IMR-90 (cell line): ENCODE data around the gene FNDC3B. TPM values are rescaled to one million over a fixed set of nuclear protein-coding genes. Genes with fewer than 3 reads are reported as not detected.

Source experiments
- ATAC-seq: fragments of 200-7000 bp; cut with Tn5 transposase; 2 replicates; pipeline ENCODE4 v1.9.1; 2020; ENCODE audit warnings: low read depth, mild to moderate bottlenecking, moderate library complexity
- BruUV-seq: library from RNA; stranded (reverse); fragments of 400-500 nt; replicated peaks from 2 replicates; lab custom pipeline; 2021; lab: Mats Ljungman, UMichigan
- CTCF ChIA-PET: fragments of 300-600 bp; formaldehyde crosslinking; extraction: SDS; loops from one replicate; lab custom pipeline; 2021; ENCODE audit warnings: antibody characterized with exemption; lab: Yijun Ruan, JAX
- POLR2A ChIA-PET: fragments of 300-600 bp; sonication (Branson Sonifier 250); formaldehyde crosslinking; loops from one replicate; lab custom pipeline; 2022; ENCODE audit warnings: antibody characterized with exemption; ENCODE audit not compliant: unreplicated experiment; lab: Charles Lee
- DNase-seq: peaks from one replicate; pipeline ENCODE4 v3.0.0; 2013
- H2AFZ ChIP-seq: replicated peaks from 2 replicates; pipeline ENCODE3; 2013; ENCODE audit warnings: low read length, mild to moderate bottlenecking; ENCODE audit not compliant: poor library complexity
- H2AK5ac ChIP-seq: 2 replicates; pipeline ENCODE4 v1.6.1; 2013; ENCODE audit warnings: low read depth, low read length, inconsistent platforms
- H2AK9ac ChIP-seq: replicated peaks from 2 replicates; pipeline ENCODE3; 2013; ENCODE audit warnings: mild to moderate bottlenecking, low read depth, low read length, moderate library complexity; ENCODE audit not compliant: poor library complexity
- H2BK120ac ChIP-seq: 2 replicates; pipeline ENCODE4 v1.6.1; 2013; ENCODE audit warnings: low read depth, low read length, inconsistent platforms
- H2BK15ac ChIP-seq: 3 replicates; pipeline ENCODE4 v1.6.1; 2013; ENCODE audit warnings: low read depth, low read length, inconsistent platforms
- H2BK20ac ChIP-seq: 2 replicates; pipeline ENCODE4 v1.6.1; 2013; ENCODE audit warnings: low read depth, mild to moderate bottlenecking, inconsistent platforms, low read length, moderate library complexity
- H2BK5ac ChIP-seq: 2 replicates; pipeline ENCODE4 v1.6.1; 2013; ENCODE audit warnings: mild to moderate bottlenecking, low read depth, low read length, inconsistent platforms; ENCODE audit not compliant: poor library complexity, severe bottlenecking
- H3K14ac ChIP-seq: replicated peaks from 2 replicates; pipeline ENCODE4 v1.6.1; 2013; ENCODE audit warnings: low read depth, low read length, inconsistent platforms
- H3K18ac ChIP-seq: 2 replicates; pipeline ENCODE4 v1.6.1; 2013; ENCODE audit warnings: low read depth, low read length, control low read depth
- H3K23ac ChIP-seq: 2 replicates; pipeline ENCODE4 v1.6.1; 2013; ENCODE audit warnings: low read depth, low read length, inconsistent platforms
- H3K27ac ChIP-seq: 2 replicates; pipeline ENCODE4 v1.5.1; 2013; ENCODE audit warnings: mild to moderate bottlenecking, control low read depth, low read length; ENCODE audit not compliant: insufficient read depth
- H3K27me3 ChIP-seq: 2 replicates; pipeline ENCODE4 v1.6.1; 2013; ENCODE audit warnings: low read length; ENCODE audit not compliant: control insufficient read depth, insufficient read depth
- H3K36me3 ChIP-seq: 2 replicates; pipeline ENCODE4 v1.6.1; 2013; ENCODE audit warnings: low read length, mixed read lengths; ENCODE audit not compliant: control insufficient read depth, insufficient read depth
- H3K4ac ChIP-seq: 2 replicates; pipeline ENCODE4 v1.6.1; 2013; ENCODE audit warnings: low read depth, low read length, inconsistent platforms
- H3K4me1 ChIP-seq: 2 replicates; pipeline ENCODE4 v1.6.1; 2013; ENCODE audit warnings: low read length, mixed read lengths; ENCODE audit not compliant: control insufficient read depth, insufficient read depth
- H3K4me2 ChIP-seq: 2 replicates; pipeline ENCODE4 v1.6.1; 2013; ENCODE audit warnings: low read depth, mild to moderate bottlenecking, control low read depth, low read length, moderate library complexity
- H3K4me3 ChIP-seq: 2 replicates; pipeline ENCODE4 v1.5.1; 2013; ENCODE audit warnings: low read depth, mild to moderate bottlenecking, control low read depth, low read length, moderate library complexity; ENCODE audit not compliant: insufficient read depth
- H3K56ac ChIP-seq: 2 replicates; pipeline ENCODE4 v1.6.1; 2013; ENCODE audit warnings: low read length, inconsistent platforms; ENCODE audit not compliant: insufficient read depth; ENCODE audit errors: extremely low read depth
- H3K79me1 ChIP-seq, 2 experiments: 2 replicates each; pipeline ENCODE4 v1.6.1; 2013; ENCODE audit warnings: low read length in 2 of 2, inconsistent platforms in 1 of 2, low read depth in 1 of 2
- H3K9ac ChIP-seq: 2 replicates; pipeline ENCODE4 v1.6.1; 2013; ENCODE audit warnings: low read depth, low read length, control low read depth
- H3K9me1 ChIP-seq: 2 replicates; pipeline ENCODE4 v1.6.1; 2013; ENCODE audit warnings: low read length, inconsistent platforms; ENCODE audit not compliant: insufficient read depth
- H3K9me3 ChIP-seq: 2 replicates; pipeline ENCODE4 v1.6.1; 2013; ENCODE audit warnings: low read length; ENCODE audit not compliant: control insufficient read depth, insufficient read depth
- H4K20me1 ChIP-seq: 2 replicates; pipeline ENCODE4 v1.6.1; 2013; ENCODE audit warnings: low read length, inconsistent platforms; ENCODE audit not compliant: insufficient read depth
- H4K5ac ChIP-seq: 2 replicates; pipeline ENCODE4 v1.6.1; 2013; ENCODE audit warnings: mild to moderate bottlenecking, low read depth, low read length, control low read depth
- H4K8ac ChIP-seq, 2 experiments: 2 replicates each; pipeline ENCODE4 v1.6.1; 2013; ENCODE audit warnings: low read depth in 2 of 2, low read length in 2 of 2, control low read depth in 1 of 2, inconsistent platforms in 1 of 2
- H4K91ac ChIP-seq: 2 replicates; pipeline ENCODE4 v1.6.1; 2013; ENCODE audit warnings: low read depth, low read length, inconsistent platforms; ENCODE audit not compliant: insufficient read depth
- CEBPB ChIP-seq: IDR thresholded peaks from 2 replicates; pipeline ENCODE4 v1.6.1; 2012; ENCODE audit warnings: low read depth, low read length, improper control_type of control experiment
- FOS ChIP-seq: fragments of 150-350 bp; IDR thresholded peaks from 2 replicates; pipeline ENCODE4 v1.6.1; 2016; ENCODE audit warnings: low read depth, low read length
- MAFK ChIP-seq: IDR thresholded peaks from 2 replicates; pipeline ENCODE4 v1.6.1; 2012; ENCODE audit warnings: low read depth, low read length, improper control_type of control experiment
- MXI1 ChIP-seq: IDR thresholded peaks from 2 replicates; pipeline ENCODE4 v1.6.1; 2012; ENCODE audit warnings: low read depth, mild to moderate bottlenecking, low read length, moderate library complexity, borderline replicate concordance
- RFX5 ChIP-seq: IDR thresholded peaks from 2 replicates; pipeline ENCODE4 v1.8.0; 2012; ENCODE audit warnings: low read depth, mild to moderate bottlenecking, low read length, moderate library complexity
- SMC3 ChIP-seq: fragments of 150-350 bp; IDR thresholded peaks from 2 replicates; pipeline ENCODE4 v1.6.1; 2016; ENCODE audit warnings: low read depth, mild to moderate bottlenecking, antibody characterized with exemption, low read length, moderate library complexity
- WGBS, 2 experiments: methylation state at CpG; one replicate each; pipeline versions ENCODE4 v1.1.5 to v1.1.7; 2013; ENCODE audit warnings: missing lambda C conversion rate in 2 of 2; ENCODE audit not compliant: insufficient read length in 1 of 2; ENCODE audit errors: extremely low coverage in 2 of 2; 5-methylcytosine and 5-hydroxymethylcytosine counted together
- dilution Hi-C: fragments of 300-500 bp; cut with HindIII; formaldehyde crosslinking; loops from one replicate; pipeline ENCODE4 v1.14.3; 2018; ENCODE audit warnings: low sequenced_read_pairs; ENCODE audit not compliant: unreplicated experiment
- in situ Hi-C: fragments of 300-500 bp; cut with MboI; formaldehyde crosslinking; loops from 3 replicates; pipeline ENCODE4 v1.14.3; 2019; ENCODE audit warnings: low sequenced_read_pairs, inconsistent platforms, mixed read lengths
- intact Hi-C: fragments of 100-400 bp; cut with micrococcal nuclease; formaldehyde crosslinking; loops from 2 replicates; pipeline ENCODE4 v1.10.0; 2022
- polyA plus RNA-seq, 3 experiments: library from polyadenylated mRNA; depleted of rRNA; stranded (reverse); fragments of >200 nt; gene quantifications; 2 replicates each; pipeline ENCODE4 v1.2.3, GENCODE V29; 2012; ENCODE audit warnings: low replicate concordance in 1 of 3
- total RNA-seq: library from RNA; depleted of rRNA; stranded (reverse); fragments of >200 nt; gene quantifications from 2 replicates; pipeline ENCODE4 v1.2.3, GENCODE V29; 2012

FNDC3B gene
- total and polyA plus RNA-seq, 2 of the 4 experiments (the other 2 are of a cell fraction): 23.9 to 150 TPM

GRCh38 chr3:171994646-171995428, 44.5 kb upstream of the FNDC3B start:
- Histone ChIP-seq H3K18ac (peak overlapping the region; percentile 96), H4K20me1 (no peaks in the 10 kb centered on the region), H3K27ac (peak overlapping the region; percentile 83), H3K4me1 (peaks cover 2% of the 10 kb centered on the region), H2BK120ac (peak overlapping the region; percentile 73), H3K56ac (peak overlapping the region; percentile 1; the same call in 1 of the 2 replicates), H3K23ac (no peak overlapping the region; the same call in 1 of the 2 replicates), H3K79me1 (no peaks in the 10 kb centered on the region), H2AFZ (no peak overlapping the region), H3K4me3 (no peak overlapping the region), H2BK15ac (no peak overlapping the region), H3K9me3 (no peaks in the 10 kb centered on the region), H2BK5ac (peak overlapping the region; percentile 84), H4K5ac (peak overlapping the region; percentile 77), H3K36me3 (no peaks in the 10 kb centered on the region), H2AK5ac (0 out of 2 replicates have a peak overlapping the region, but pooled peaks have one; percentile 16), H3K9me1 (no peaks in the 10 kb centered on the region), H3K9ac (peak overlapping the region; percentile 52; the same call in 1 of the 2 replicates), H3K14ac (peak overlapping the region; percentile 45), H3K27me3 (no peaks in the 10 kb centered on the region), H2BK20ac (peak overlapping the region; percentile 65), H4K91ac (peak overlapping the region; percentile 56; the same call in 1 of the 2 replicates), H3K4me2 (peak overlapping the region; percentile 28; the same call in 1 of the 2 replicates), H2AK9ac (no peak overlapping the region), H4K8ac (peak overlapping the region; percentile 1 to 49; a peak in 2 of 4 replicates), H3K4ac (peak overlapping the region; percentile 73)
- intact Hi-C loops (loop anchor here (1.0 kb wide), 1 partner anchor 28 kb away; no protein-coding TSS in a partner anchor), dilution Hi-C loops (no loop called here), in situ Hi-C loops (no loop called here)
- POLR2A ChIA-PET: interaction anchor here (0.5 to 0.6 kb wide), 2 partner anchors 47 to 95 kb away, joined by 3 to 5 read pairs; no protein-coding TSS in a partner anchor
- CTCF ChIA-PET: interaction anchor here (1.5 kb wide), 1 partner anchor 10 kb away, joined by 3 read pairs; no protein-coding TSS in a partner anchor
- ATAC-seq (peak; percentile 93), DNase-seq (peak; percentile 95)
- no TSS peak for BruUV-seq
- WGBS, 2 experiments: no CpG with 5 or more reads among the region's 3 CpGs
- TF ChIP-seq MXI1 (peak; percentile 82), SMC3 (0 out of 2 replicates have a peak, but pooled peaks have one; percentile 10), MAFK (peak; percentile 39), CEBPB (peak; percentile 73), FOS (no peak), RFX5 (no peak)
